IPS-18c (cell line): Measurements from ENCODE around the gene VEGFA.

Source experiments
- H3K4me3 ChIP-seq: 2 replicates; pipeline ENCODE4 v1.7.0; 2013; ENCODE audit warnings: low read depth, mild to moderate bottlenecking, low read length, moderate library complexity; ENCODE audit not compliant: insufficient read depth
- H3K9me3 ChIP-seq: one replicate; pipeline ENCODE4 v1.6.1; 2013; ENCODE audit warnings: mild to moderate bottlenecking, low read length, moderate library complexity; ENCODE audit not compliant: control insufficient read depth, insufficient read depth

VEGFA gene

GRCh38 chr6:43835872-43836419, 65.9 kb downstream of the VEGFA start:
- H3K4me3 ChIP-seq = no peak overlapping the region

More at GRCh38 chr6:43835872-43836419, 65.9 kb downstream of the VEGFA start:
- H3K9me3 ChIP-seq = no peaks in the 10 kb centered on the region
